Measurements from ENCODE around the gene KIF13A. TPM values are rescaled to one million over a fixed set of nuclear protein-coding genes. Genes with fewer than 3 reads are reported as not detected.

KIF13A gene
- total RNA-seq, 1 experiment from 2014 or later, result 52.2 TPM

GRCh38 chr6:17885889-17886576 lies 101.4 kb downstream of the KIF13A start:
- no peak overlapping the region for H3K4me3 ChIP-seq
- TF ChIP-seq EZH2 (IDR thresholded peaks at IDR 0.05; ENCODE audit: low read depth), result no peak
- no peak for TF ChIP-seq CTCF (conservative IDR thresholded peaks at IDR 0.05)
- DNase-seq, result no peak
- intact Hi-C loops (cut with micrococcal nuclease; ENCODE audit: unreplicated experiment), result no loop called here
- BruUV-seq (replicated peaks), result no TSS peak
- H3K9me2 ChIP-seq (ENCODE audit: insufficient read depth), result no peaks in the 10 kb centered on the region
- H2AFZ ChIP-seq, result no peak overlapping the region
- H3F3A ChIP-seq (ENCODE audit: insufficient read depth, low read depth), result no peaks in the 10 kb centered on the region
- POLR2A ChIA-PET (ENCODE audit: unreplicated experiment), result no interaction called here
- H3K4me1 ChIP-seq (replicated peaks; ENCODE audit: insufficient read depth), result no peaks in the 10 kb centered on the region
- H3K27me3 ChIP-seq (ENCODE audit: insufficient read depth, low read depth), result no peaks in the 10 kb centered on the region
- no peaks in the 10 kb centered on the region for H3K9me3 ChIP-seq (ENCODE audit: insufficient read depth, low read depth)
- no peak overlapping the region for H3K4me2 ChIP-seq
- no peaks in the 10 kb centered on the region for H3K36me3 ChIP-seq (ENCODE audit: low read depth)
- no peaks in the 10 kb centered on the region for H4K20me1 ChIP-seq (ENCODE audit: insufficient read depth)
- H3K79me2 ChIP-seq (ENCODE audit: low read depth), result no peaks in the 10 kb centered on the region
- no peak overlapping the region for H3K27ac ChIP-seq
- CTCF ChIA-PET, result no interaction called here

GRCh38 chr6:17884498-17885478 lies 102.6 kb downstream of the KIF13A start:
- ChIA-PET CTCF (no interaction called here), POLR2A (ENCODE audit: unreplicated experiment) (no interaction called here)
- Histone ChIP-seq H3K4me3 (no peak overlapping the region), H3K27me3 (ENCODE audit: insufficient read depth, low read depth) (no peaks in the 10 kb centered on the region), H3K36me3 (ENCODE audit: low read depth) (no peaks in the 10 kb centered on the region), H3K79me2 (ENCODE audit: low read depth) (no peaks in the 10 kb centered on the region), H3K9me3 (ENCODE audit: insufficient read depth, low read depth) (no peaks in the 10 kb centered on the region), H3K4me2 (no peak overlapping the region), H4K20me1 (ENCODE audit: insufficient read depth) (no peaks in the 10 kb centered on the region), H3K4me1 (replicated peaks; ENCODE audit: insufficient read depth) (no peaks in the 10 kb centered on the region), H3K27ac (no peak overlapping the region), H3K9me2 (ENCODE audit: insufficient read depth) (no peaks in the 10 kb centered on the region), H3F3A (ENCODE audit: insufficient read depth, low read depth) (no peaks in the 10 kb centered on the region), H2AFZ (no peak overlapping the region)
- TF ChIP-seq CTCF (conservative IDR thresholded peaks at IDR 0.05) (no peak), EZH2 (IDR thresholded peaks at IDR 0.05; ENCODE audit: low read depth) (no peak)
- intact Hi-C loops (cut with micrococcal nuclease; ENCODE audit: unreplicated experiment), result no loop called here
- no peak for DNase-seq
- no TSS peak for BruUV-seq (replicated peaks)

- BruUV-seq (replicated peaks), result no TSS peak
- intact Hi-C loops (cut with micrococcal nuclease; ENCODE audit: unreplicated experiment), result no loop called here
Observed at GRCh38 chr6:17883665-17884497, 103.6 kb downstream of the KIF13A start.

More at GRCh38 chr6:17883665-17884497, 103.6 kb downstream of the KIF13A start:
- H3K4me2 ChIP-seq, result no peak overlapping the region
- no peak overlapping the region for H3K4me3 ChIP-seq
- no peaks in the 10 kb centered on the region for H3F3A ChIP-seq (ENCODE audit: insufficient read depth, low read depth)
- no peaks in the 10 kb centered on the region for H4K20me1 ChIP-seq (ENCODE audit: insufficient read depth)
- H2AFZ ChIP-seq, result no peak overlapping the region
- no peak overlapping the region for H3K27ac ChIP-seq
- no peaks in the 10 kb centered on the region for H3K9me3 ChIP-seq (ENCODE audit: insufficient read depth, low read depth)
- no peaks in the 10 kb centered on the region for H3K9me2 ChIP-seq (ENCODE audit: insufficient read depth)
- no peaks in the 10 kb centered on the region for H3K79me2 ChIP-seq (ENCODE audit: low read depth)
- no peaks in the 10 kb centered on the region for H3K4me1 ChIP-seq (replicated peaks; ENCODE audit: insufficient read depth)
- TF ChIP-seq CTCF (conservative IDR thresholded peaks at IDR 0.05) (no peak), EZH2 (IDR thresholded peaks at IDR 0.05; ENCODE audit: low read depth) (no peak)
- ChIA-PET CTCF (interaction anchor here (0.6 kb wide), 1 partner anchor 50 kb away, joined by 8 read pairs; no protein-coding TSS in a partner anchor), POLR2A (ENCODE audit: unreplicated experiment) (no interaction called here)
- no peak for DNase-seq
- H3K36me3 ChIP-seq (ENCODE audit: low read depth), result no peaks in the 10 kb centered on the region
- no peaks in the 10 kb centered on the region for H3K27me3 ChIP-seq (ENCODE audit: insufficient read depth, low read depth)
